ENCODE results near the gene SF3A2.

The SF3A2 gene

GRCh38 chr19:2246014-2246620 is 9.5 kb downstream of the SF3A2 start:
- no peaks in the 10 kb centered on the region for H3K9me3 ChIP-seq (ENCODE audit: severe bottlenecking)
- DNase-seq = no peak
- no peak for TF ChIP-seq CTCF (IDR thresholded peaks at IDR 0.05; ENCODE audit: low read depth, low read length)
- H3K27me3 ChIP-seq (ENCODE audit: insufficient read depth, low read depth, severe bottlenecking) = no peaks in the 10 kb centered on the region
- H3K4me3 ChIP-seq (ENCODE audit: low read depth, low read length) = no peak overlapping the region
- no peak overlapping the region for H3K27ac ChIP-seq
- peaks cover 81% of the 10 kb centered on the region for H3K36me3 ChIP-seq

GRCh38 chr19:2246801-2247361 is 10.3 kb downstream of the SF3A2 start:
- peaks cover 83% of the 10 kb centered on the region for H3K36me3 ChIP-seq
- no peak for TF ChIP-seq CTCF (IDR thresholded peaks at IDR 0.05; ENCODE audit: low read depth, low read length)
- no peak for DNase-seq
- H3K27ac ChIP-seq = no peak overlapping the region
- H3K27me3 ChIP-seq (ENCODE audit: insufficient read depth, low read depth, severe bottlenecking) = no peaks in the 10 kb centered on the region
- H3K9me3 ChIP-seq (ENCODE audit: severe bottlenecking) = no peaks in the 10 kb centered on the region
- H3K4me3 ChIP-seq (ENCODE audit: low read depth, low read length) = no peak overlapping the region

GRCh38 chr19:2247433-2248101 is 10.9 kb downstream of the SF3A2 start:
- peaks cover 81% of the 10 kb centered on the region for H3K36me3 ChIP-seq
- no peaks in the 10 kb centered on the region for H3K9me3 ChIP-seq (ENCODE audit: severe bottlenecking)
- no peak overlapping the region for H3K4me3 ChIP-seq (ENCODE audit: low read depth, low read length)
- no peak for TF ChIP-seq CTCF (IDR thresholded peaks at IDR 0.05; ENCODE audit: low read depth, low read length)
- no peaks in the 10 kb centered on the region for H3K27me3 ChIP-seq (ENCODE audit: insufficient read depth, low read depth, severe bottlenecking)
- no peak overlapping the region for H3K27ac ChIP-seq
- no peak for DNase-seq

- no peak for TF ChIP-seq CTCF (IDR thresholded peaks at IDR 0.05; ENCODE audit: low read depth, low read length)
- Histone ChIP-seq H3K4me3 (ENCODE audit: low read depth, low read length) (no peak overlapping the region), H3K9me3 (ENCODE audit: severe bottlenecking) (no peaks in the 10 kb centered on the region), H3K27me3 (ENCODE audit: insufficient read depth, low read depth, severe bottlenecking) (no peaks in the 10 kb centered on the region), H3K27ac (no peak overlapping the region), H3K36me3 (peaks cover 73% of the 10 kb centered on the region)
- DNase-seq = no peak
Measured at GRCh38 chr19:2248136-2249009, 11.7 kb downstream of the SF3A2 start.

DNA sequence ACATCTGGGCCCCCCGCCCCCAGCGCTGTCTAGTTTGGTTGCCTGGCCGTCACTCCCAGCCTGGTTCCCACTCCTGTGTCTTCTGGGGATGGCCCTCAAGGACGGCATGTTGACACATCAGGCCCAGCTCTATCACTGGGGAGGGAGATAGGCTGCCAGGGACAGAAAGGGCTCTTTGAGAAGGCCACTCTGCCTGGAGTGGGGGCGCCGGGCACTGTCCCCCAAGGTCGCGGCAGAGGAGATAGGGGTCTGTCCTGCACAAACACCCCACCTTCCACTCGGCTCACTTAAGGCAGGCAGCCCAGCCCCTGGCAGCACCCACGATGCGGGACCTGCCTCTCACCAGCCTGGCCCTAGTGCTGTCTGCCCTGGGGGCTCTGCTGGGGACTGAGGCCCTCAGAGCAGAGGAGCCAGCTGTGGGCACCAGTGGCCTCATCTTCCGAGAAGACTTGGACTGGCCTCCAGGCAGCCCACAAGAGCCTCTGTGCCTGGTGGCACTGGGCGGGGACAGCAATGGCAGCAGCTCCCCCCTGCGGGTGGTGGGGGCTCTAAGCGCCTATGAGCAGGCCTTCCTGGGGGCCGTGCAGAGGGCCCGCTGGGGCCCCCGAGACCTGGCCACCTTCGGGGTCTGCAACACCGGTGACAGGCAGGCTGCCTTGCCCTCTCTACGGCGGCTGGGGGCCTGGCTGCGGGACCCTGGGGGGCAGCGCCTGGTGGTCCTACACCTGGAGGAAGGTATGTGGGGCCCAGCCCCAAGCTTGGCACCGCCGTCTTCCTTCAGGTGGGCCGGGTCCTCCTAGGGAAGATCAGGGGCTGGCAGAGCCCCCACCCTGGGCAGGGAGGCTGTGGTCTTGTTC is 12.6 kb downstream of the SF3A2 start, which contains the start of gene AMH:
TSS of gene AMH (plus strand) at position 314 of the 857 bp plus-strand sequence. CDS start at position 324, 10 bp downstream.
- Histone ChIP-seq H3K27ac (no peak within 1 kb of the TSS), H3K4me3 (ENCODE audit: low read depth, low read length) (no peak within 1 kb of the TSS), H3K27me3 (ENCODE audit: insufficient read depth, low read depth, severe bottlenecking) (no peaks in the 10 kb centered on the region), H3K9me3 (ENCODE audit: severe bottlenecking) (no peaks in the 10 kb centered on the region), H3K36me3 (peaks cover 64% of the 10 kb centered on the region)
- DNase-seq = no peak
- no peak for TF ChIP-seq CTCF (IDR thresholded peaks at IDR 0.05; ENCODE audit: low read depth, low read length)

Data from WERI-Rb-1 (cell line).